CD4-positive, alpha-beta T cell treated with Interleukin-1 beta for 1 hour (primary cell): ENCODE results near the gene ANKRD65.
"Not testable (repeated sequence)": the region's sequence is repeated elsewhere in the genome, so short reads cannot be mapped to it uniquely, and the experiment has no call there.

Source experiments
- DNase-seq, 2 donors: peaks; one replicate each; pipeline ENCODE4 v3.0.0-alpha.2; 2020 to 2022

Gene ANKRD65

GRCh38 chr1:1430114-1430982 lies 9.3 kb upstream of the ANKRD65 start:
- DNase-seq, result no peak

- no peak for DNase-seq
Measured at GRCh38 chr1:1429671-1430073, 8.6 kb upstream of the ANKRD65 start.

DNA sequence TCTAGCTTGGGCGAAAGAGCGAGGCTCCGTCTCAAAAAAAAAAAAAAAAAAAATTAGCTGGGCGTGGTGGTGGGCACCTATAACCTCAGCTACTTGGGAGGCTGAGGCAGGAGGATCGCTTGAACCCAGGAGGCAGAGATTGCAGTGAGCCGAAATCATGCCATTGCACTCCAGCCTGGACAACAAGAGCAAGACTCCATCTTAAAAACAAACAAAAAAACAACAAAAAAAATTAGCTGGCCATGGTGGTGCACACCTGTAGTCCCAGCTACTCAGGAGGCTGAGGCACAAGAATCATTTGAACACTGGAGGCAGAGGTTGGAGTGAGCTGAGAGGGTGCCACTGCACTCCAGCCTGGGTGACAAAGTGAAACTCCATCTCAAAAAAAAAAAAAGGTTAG lies 7.9 kb upstream of the ANKRD65 start:
- DNase-seq, result not testable (repeated sequence)

DNA sequence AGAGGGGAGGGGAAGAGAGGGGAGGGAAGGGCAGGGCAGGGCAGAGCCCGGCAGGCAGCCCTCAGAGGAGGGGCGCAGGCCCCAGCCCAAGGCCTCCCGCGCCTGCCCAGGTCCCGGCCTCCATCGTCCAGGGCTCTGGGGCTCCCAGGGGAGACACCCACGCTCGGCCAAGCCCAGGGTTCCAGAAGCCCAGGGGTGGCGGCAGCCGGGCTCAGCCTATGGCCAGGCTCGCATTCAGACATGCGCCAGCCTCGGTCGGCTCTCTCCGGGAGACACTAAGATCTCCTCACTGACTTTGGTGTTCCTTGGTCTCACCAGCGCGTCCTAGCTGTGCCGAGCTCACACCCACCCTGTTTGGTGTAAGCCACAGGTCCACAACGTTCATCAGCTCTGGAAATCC lies 7.1 kb upstream of the ANKRD65 start:
- DNase-seq, result no peak

DNA sequence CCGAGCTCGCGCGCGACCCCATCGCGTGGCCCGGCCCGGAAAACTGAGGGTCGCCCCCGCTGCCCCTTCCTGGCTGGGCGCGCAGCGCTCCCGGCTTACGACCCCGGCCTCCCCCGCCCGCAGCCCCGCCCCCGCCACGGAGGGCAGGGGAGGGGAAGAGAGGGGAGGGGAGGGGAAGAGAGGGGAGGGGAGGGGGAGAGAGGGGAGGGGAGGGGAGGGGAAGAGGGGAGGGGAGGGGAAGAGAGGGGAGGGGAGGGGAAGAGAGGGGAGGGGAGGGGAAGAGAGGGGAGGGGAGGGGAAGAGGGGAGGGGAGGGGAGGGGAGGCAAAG lies 6.7 kb upstream of the ANKRD65 start:
- DNase-seq, result no peak

- no peak for DNase-seq
Measured at GRCh38 chr1:1427106-1427819, 6.2 kb upstream of the ANKRD65 start.

DNA sequence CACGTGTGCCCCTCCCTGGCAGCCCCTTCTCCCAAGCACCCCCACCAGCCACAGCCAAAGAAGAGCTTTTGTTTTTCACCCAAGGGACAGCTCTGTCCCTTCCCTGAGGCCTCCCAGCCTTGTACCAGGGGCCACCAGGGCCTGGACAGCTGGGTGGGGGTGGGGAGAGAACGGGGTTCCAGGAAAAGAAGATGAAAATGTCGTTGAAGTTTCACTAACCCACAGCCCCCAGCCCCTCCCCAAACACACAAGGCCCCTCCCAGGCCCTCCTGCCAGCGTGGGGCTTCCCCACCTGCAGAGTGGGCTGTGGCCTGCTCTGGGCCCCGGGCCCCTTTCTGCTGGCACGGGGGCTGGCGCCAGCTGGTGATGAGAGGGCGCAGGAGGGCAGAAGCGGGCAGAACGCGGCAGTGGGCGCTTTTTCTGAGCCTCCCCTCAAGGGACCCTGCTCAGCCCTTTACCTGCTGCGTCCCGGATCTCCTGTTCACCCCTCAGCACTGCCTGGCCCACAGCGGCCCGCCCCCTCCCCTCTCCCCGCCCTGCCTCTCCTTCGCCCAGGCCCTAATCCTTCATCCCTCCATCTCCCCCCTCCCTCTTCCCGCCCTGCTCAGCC lies 5.5 kb upstream of the ANKRD65 start:
- no peak for DNase-seq

GRCh38 chr1:1425753-1426495 lies 4.8 kb upstream of the ANKRD65 start:
- no peak for DNase-seq

- no peak for DNase-seq
Measured at GRCh38 chr1:1425426-1425752, 4.3 kb upstream of the ANKRD65 start.

- DNase-seq, result no peak
Measured at GRCh38 chr1:1424707-1425106, 3.6 kb upstream of the ANKRD65 start.

DNA sequence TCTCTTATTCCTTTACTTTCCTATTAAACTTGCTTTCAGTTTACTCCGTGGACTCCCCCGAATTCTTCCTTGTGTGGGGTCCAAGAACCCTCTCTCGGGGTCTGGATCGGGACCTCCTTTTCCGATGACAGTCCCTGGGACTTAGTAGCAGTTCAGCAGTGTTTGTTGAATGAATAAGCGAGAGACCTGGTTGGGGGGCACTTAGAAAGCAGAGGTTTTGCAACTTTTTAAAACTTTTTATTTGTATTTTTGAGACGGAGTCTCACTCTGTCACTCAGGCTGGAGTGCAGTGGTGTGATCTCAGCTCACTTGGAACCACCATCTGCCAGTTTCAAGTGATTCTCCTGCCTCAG lies 2.1 kb upstream of the ANKRD65 start:
- no peak for DNase-seq

GRCh38 chr1:1422465-1423244 lies 1.6 kb upstream of the ANKRD65 start:
- no peak for DNase-seq

DNA sequence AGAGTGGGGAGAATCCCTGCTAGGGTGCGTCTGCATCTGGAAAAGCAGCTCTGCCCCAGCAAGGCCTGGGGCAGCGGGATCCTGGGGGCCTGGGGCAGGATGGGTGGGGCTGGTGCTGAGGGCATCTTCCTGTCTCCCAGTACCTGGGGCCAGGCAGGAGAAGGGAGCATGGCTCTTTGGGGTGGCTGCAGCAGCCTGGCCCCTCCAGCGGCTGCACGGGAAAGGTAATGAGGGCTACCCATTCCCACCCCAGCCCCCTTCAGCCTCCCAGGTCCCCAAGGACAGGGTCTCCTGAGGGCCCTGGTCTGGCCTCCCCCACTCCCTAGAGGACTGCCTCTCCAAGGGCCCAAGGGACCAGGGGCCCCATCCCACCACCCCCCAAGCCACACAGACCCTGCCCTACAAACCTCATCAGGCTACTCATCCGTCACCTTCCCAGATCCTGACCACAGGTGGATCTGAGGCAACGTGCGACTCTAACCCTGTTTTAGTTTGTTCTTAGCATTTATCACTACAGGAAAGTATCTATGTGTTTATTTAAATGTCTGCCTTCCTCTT lies 910 bp upstream of the ANKRD65 start:
- DNase-seq, result no peak

DNA sequence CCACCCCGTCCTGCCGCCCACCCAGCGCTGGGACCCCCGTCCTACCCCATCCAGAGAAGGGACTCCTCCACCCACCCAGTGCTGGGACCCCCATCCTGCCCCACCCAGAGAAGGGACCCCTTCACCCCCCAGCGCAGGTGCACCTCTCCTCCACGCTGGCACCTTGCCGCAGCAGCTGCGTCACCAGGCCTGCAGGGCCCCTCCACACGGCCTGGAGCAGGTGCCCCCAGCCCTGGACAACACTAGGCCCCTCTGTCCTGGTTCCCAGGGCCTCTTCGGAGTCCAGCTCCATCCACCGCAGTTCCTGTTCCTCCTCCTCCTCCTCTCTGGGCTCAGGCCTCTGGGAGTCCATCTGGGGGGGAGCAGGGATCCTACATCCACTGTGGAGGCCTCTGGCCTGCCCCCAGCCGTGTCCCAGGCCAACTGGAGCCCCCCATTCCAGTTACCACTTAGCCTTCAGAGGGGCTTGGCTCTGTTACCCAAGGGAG lies 378 bp downstream of the ANKRD65 start:
- no peak for DNase-seq

DNA sequence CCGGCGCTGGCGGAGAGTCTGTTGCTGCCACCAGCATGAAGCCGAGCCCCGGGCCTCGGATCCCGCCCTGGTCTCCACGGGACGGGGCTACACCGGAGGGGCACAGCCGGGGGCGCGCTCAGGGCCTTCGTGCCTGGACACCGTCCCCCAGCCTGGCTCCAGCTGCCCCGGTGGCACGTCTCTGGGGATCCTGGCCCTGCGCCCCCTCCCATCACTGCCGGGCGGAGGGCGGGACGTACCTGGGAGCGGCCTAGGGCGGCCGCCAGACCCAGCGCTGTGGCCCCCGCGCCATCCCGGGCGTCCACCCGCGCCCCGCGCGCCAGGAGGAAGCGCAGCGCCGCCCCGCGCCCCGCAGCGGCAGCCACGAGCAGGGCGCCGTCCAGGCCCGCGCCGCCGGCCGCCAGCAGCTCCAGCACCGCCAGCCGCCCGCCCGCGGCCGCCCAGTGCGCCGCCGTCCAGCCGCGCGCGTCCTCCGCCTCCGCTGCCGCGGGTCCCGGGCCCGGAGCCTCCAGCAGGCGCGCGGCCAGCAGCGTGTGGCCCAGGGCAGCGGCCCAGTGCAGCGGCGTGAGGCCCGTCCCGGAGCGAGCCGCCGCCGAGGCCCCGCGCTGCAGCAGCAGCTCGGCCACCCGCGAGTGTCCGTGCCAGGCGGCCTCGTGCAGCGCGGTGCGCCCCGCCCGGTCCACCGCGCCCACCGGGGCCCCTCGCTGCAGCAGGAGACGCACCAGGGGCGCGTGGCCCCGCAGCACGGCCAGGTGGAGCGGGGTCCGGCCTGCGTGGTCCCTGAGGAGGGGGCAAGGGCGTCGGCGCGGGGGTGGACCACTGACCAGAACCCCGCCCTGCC lies 1.0 kb downstream of the ANKRD65 start:
- no peak for DNase-seq

GRCh38 chr1:1419363-1419812 lies 1.7 kb downstream of the ANKRD65 start:
- DNase-seq, result no peak

DNA sequence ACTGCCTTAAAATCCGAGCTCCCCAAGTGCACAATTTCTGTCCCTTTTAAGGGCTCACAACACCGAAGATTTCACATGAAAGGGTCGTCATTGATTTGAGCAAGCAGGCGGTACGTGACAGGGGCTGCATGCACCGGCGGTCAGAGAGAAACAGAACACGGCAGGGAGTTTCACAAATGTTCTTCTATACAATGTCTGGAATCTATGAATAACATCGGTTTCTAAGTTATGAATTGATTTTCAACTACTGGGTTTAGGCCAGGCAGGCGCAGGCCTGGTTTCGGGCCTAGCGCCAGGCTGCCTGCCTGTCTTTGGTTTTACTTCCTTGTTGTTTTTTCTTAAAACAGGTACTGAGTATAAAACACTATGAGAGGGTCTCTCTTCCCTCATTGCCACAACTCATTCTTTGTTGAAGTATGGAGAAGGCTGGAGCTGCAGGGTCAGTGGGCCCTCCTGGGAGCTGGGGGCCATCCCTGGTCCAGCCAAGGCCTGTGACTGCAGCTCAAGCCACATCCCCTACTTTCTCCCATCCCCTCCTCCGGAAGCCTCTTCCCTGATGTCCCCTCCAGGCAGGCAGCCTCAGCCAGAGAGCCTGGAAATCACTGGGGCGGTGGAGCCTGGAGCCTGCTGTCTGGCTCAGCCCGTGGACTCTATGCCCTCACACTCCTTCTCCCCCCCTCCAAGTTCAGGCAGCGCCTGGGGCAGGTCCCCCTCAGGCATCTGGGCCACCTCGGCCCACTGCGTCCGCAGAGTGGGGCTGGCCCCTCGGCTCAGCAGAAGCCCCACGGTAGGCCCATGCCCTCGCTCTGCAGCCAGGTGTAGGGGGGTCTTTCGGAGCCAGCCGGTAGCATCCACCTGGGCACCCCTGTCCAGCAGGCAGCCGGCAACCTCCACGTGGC lies 2.4 kb downstream of the ANKRD65 start:
- DNase-seq, result no peak

- not testable (repeated sequence) for DNase-seq
Measured at GRCh38 chr1:1417825-1418463, 3.1 kb downstream of the ANKRD65 start.

GRCh38 chr1:1417396-1417795 lies 3.7 kb downstream of the ANKRD65 start:
- DNase-seq, result not testable (repeated sequence)

- no peak for DNase-seq
Measured at GRCh38 chr1:1415751-1416150, 5.3 kb downstream of the ANKRD65 start.
